H1 (cell line): Measurements from ENCODE around the gene RNF5. TPM values are rescaled to one million over a fixed set of nuclear protein-coding genes. Genes with fewer than 3 reads are reported as not detected.

ENCODE experiments used
- CTCF ChIA-PET: fragments of 300-600 bp; sonication (Branson Sonifier 250); formaldehyde crosslinking; loops from one replicate; lab custom pipeline; 2021; ENCODE audit not compliant: partially characterized antibody; lab: Charles Lee
- POLR2A ChIA-PET: fragments of 300-600 bp; sonication (Branson Sonifier 250); formaldehyde crosslinking; loops from one replicate; lab custom pipeline; 2021; ENCODE audit warnings: inconsistent platforms; ENCODE audit not compliant: partially characterized antibody; lab: Charles Lee
- DNase-seq, 2 experiments: peaks; one replicate each; pipeline versions ENCODE4 v3.0.0 to v3.0.0-alpha.2; 2010 to 2022; ENCODE audit warnings: low spot score in 2 of 2, low read depth in 1 of 2, mixed read lengths in 1 of 2
- FAIRE-seq: peaks from 2 replicates; lab custom pipeline; 2011; peaks lifted over from hg19 to GRCh38; lab: Jason Lieb, UNC
- H2AFZ ChIP-seq: 2 replicates; pipeline ENCODE4 v1.8.1; 2012; ENCODE audit warnings: low read length, inconsistent platforms
- H2AK5ac ChIP-seq: 2 replicates; pipeline ENCODE4 v1.6.1; 2013; ENCODE audit warnings: low read depth, low read length
- H2BK120ac ChIP-seq: replicated peaks from 2 replicates; pipeline ENCODE3; 2013; ENCODE audit warnings: low read depth, low read length, inconsistent platforms
- H2BK12ac ChIP-seq: 2 replicates; pipeline ENCODE4 v1.6.1; 2013; ENCODE audit warnings: low read depth, low read length
- H2BK15ac ChIP-seq: 2 replicates; pipeline ENCODE4 v1.6.1; 2013; ENCODE audit warnings: low read length
- H2BK20ac ChIP-seq: 2 replicates; pipeline ENCODE4 v1.6.1; 2013; ENCODE audit warnings: low read length
- H2BK5ac ChIP-seq: 2 replicates; pipeline ENCODE4 v1.6.1; 2013; ENCODE audit warnings: low read depth, low read length
- H3K14ac ChIP-seq: 2 replicates; pipeline ENCODE4 v1.6.1; 2013; ENCODE audit warnings: inconsistent platforms; ENCODE audit not compliant: insufficient read length
- H3K18ac ChIP-seq: 2 replicates; pipeline ENCODE4 v1.6.1; 2013; ENCODE audit warnings: low read length; ENCODE audit errors: extremely low read depth
- H3K23ac ChIP-seq: 2 replicates; pipeline ENCODE4 v1.6.1; 2013; ENCODE audit warnings: inconsistent platforms; ENCODE audit not compliant: insufficient read length
- H3K23me2 ChIP-seq: 2 replicates; pipeline ENCODE4 v1.6.1; 2013; ENCODE audit warnings: low read depth, low read length
- H3K27ac ChIP-seq: 2 replicates; pipeline ENCODE4 v1.6.1; 2011; ENCODE audit warnings: low read depth, low read length, inconsistent platforms
- H3K27me3 ChIP-seq, 4 experiments: replicated peaks in 1 of 4; 1 replicate in 1 of 4; 2 replicates in 3 of 4; pipeline versions ENCODE4 v1.6.1 to v1.8.1; 2011 to 2013; ENCODE audit warnings: low read length in 3 of 4, mild to moderate bottlenecking in 3 of 4, inconsistent platforms in 2 of 4, mixed read lengths in 2 of 4, moderate library complexity in 1 of 4; ENCODE audit not compliant: control insufficient read depth in 3 of 4, insufficient read depth in 3 of 4; ENCODE audit errors: extremely low read depth in 1 of 4
- H3K36me3 ChIP-seq, 4 experiments: 2 replicates each; pipeline versions ENCODE4 v1.6.1 to v1.8.1; 2011 to 2013; ENCODE audit warnings: mild to moderate bottlenecking in 4 of 4, low read length in 3 of 4, moderate library complexity in 2 of 4, control low read depth in 1 of 4, inconsistent platforms in 1 of 4; ENCODE audit not compliant: insufficient read depth in 4 of 4, control insufficient read depth in 2 of 4
- H3K4ac ChIP-seq: replicated peaks from 2 replicates; pipeline ENCODE3; 2013; ENCODE audit warnings: low read length, low read depth, mixed read lengths, inconsistent platforms; ENCODE audit not compliant: insufficient read length
- H3K4me1 ChIP-seq, 4 experiments: replicated peaks in 1 of 4; 1 replicate in 1 of 4; 2 replicates in 3 of 4; pipeline versions ENCODE4 v1.6.1 to v1.8.1; 2011 to 2013; ENCODE audit warnings: low read length in 3 of 4, inconsistent platforms in 2 of 4, mixed read lengths in 1 of 4; ENCODE audit not compliant: insufficient read depth in 4 of 4, control insufficient read depth in 3 of 4
- H3K4me2 ChIP-seq, 2 experiments: 2 replicates each; pipeline versions ENCODE4 v1.6.1 to v1.8.1; 2011 to 2013; ENCODE audit warnings: low read depth in 2 of 2, low read length in 2 of 2, control low read depth in 1 of 2, inconsistent platforms in 1 of 2, mild to moderate bottlenecking in 1 of 2; ENCODE audit not compliant: insufficient read depth in 1 of 2
- H3K4me3 ChIP-seq, 4 experiments: fragments of 200-600, 300-600 bp in 1 of 4; sonication (generic), shearing (Covaris generic), sonication (Bioruptor Twin) in 1 of 4; 2 replicates each; pipeline versions ENCODE4 v1.5.1 to v1.8.1; 2011 to 2016; ENCODE audit warnings: low read length in 4 of 4, low read depth in 3 of 4, control low read depth in 2 of 4, inconsistent platforms in 2 of 4, mild to moderate bottlenecking in 2 of 4, mixed read lengths in 1 of 4, moderate library complexity in 1 of 4; ENCODE audit not compliant: insufficient read depth in 2 of 4; ENCODE audit errors: extremely low read depth in 1 of 4
- H3K56ac ChIP-seq: replicated peaks from 2 replicates; pipeline ENCODE3; 2013; ENCODE audit warnings: low read depth, mild to moderate bottlenecking, mixed read lengths, low read length, inconsistent platforms; ENCODE audit not compliant: insufficient read length
- H3K79me1 ChIP-seq: 2 replicates; pipeline ENCODE4 v1.6.1; 2013; ENCODE audit warnings: low read depth, low read length, control low read depth
- H3K79me2 ChIP-seq, 2 experiments: 2 replicates each; pipeline versions ENCODE4 v1.6.1 to v1.8.1; 2012 to 2013; ENCODE audit warnings: low read length in 2 of 2, mild to moderate bottlenecking in 2 of 2, inconsistent platforms in 1 of 2; ENCODE audit not compliant: insufficient read depth in 2 of 2, control insufficient read depth in 1 of 2
- H3K9ac ChIP-seq, 4 experiments: replicated peaks in 1 of 4; 1 replicate in 1 of 4; 2 replicates in 3 of 4; pipeline versions ENCODE4 v1.6.1 to v1.8.1; 2011 to 2013; ENCODE audit warnings: low read depth in 3 of 4, low read length in 3 of 4, control low read depth in 2 of 4, mild to moderate bottlenecking in 2 of 4, moderate library complexity in 2 of 4, inconsistent platforms in 1 of 4; ENCODE audit errors: extremely low read depth in 1 of 4
- H3K9me3 ChIP-seq, 2 experiments: 2 replicates each; pipeline versions ENCODE4 v1.6.1 to v1.8.1; 2012 to 2013; ENCODE audit warnings: mild to moderate bottlenecking in 2 of 2, moderate library complexity in 2 of 2, control low read depth in 1 of 2, inconsistent platforms in 1 of 2, low read depth in 1 of 2, low read length in 1 of 2, mixed read lengths in 1 of 2; ENCODE audit not compliant: insufficient read depth in 2 of 2
- H4K20me1 ChIP-seq, 2 experiments: replicated peaks in 1 of 2; 2 replicates each; pipeline versions ENCODE3 to v1.8.1; 2011 to 2013; ENCODE audit warnings: inconsistent platforms in 2 of 2, low read length in 2 of 2, mild to moderate bottlenecking in 1 of 2; ENCODE audit not compliant: insufficient read depth in 2 of 2, control insufficient read depth in 1 of 2
- H4K5ac ChIP-seq: 2 replicates; pipeline ENCODE4 v1.6.1; 2013; ENCODE audit warnings: low read length, low read depth, mixed read lengths, inconsistent platforms; ENCODE audit not compliant: insufficient read length
- H4K8ac ChIP-seq: 2 replicates; pipeline ENCODE4 v1.8.0; 2013; ENCODE audit warnings: mild to moderate bottlenecking, moderate library complexity, low read length, inconsistent platforms; ENCODE audit not compliant: insufficient read depth; ENCODE audit errors: extremely low read depth
- H4K91ac ChIP-seq: replicated peaks from 2 replicates; pipeline ENCODE3; 2013; ENCODE audit warnings: low read length, mixed read lengths, inconsistent platforms; ENCODE audit not compliant: insufficient read length
- BRCA1 ChIP-seq: IDR thresholded peaks from 2 replicates; pipeline ENCODE4 v1.6.1; 2012; ENCODE audit warnings: low read depth, low read length, improper control_type of control experiment
- CBX8 ChIP-seq: fragments of 300-800, 300-1000 bp; sonication (generic); IDR thresholded peaks from 2 replicates; pipeline ENCODE4 v1.7.1; 2016; ENCODE audit warnings: low read depth, low read length, borderline replicate concordance
- CEBPB ChIP-seq: IDR thresholded peaks from 2 replicates; pipeline ENCODE4 v1.6.1; 2012; ENCODE audit warnings: low read depth, low read length
- JUND ChIP-seq: IDR thresholded peaks from 2 replicates; pipeline ENCODE4 v1.6.1; 2011; ENCODE audit warnings: mild to moderate bottlenecking, improper control_type of control experiment, low read length
- KDM1A ChIP-seq: fragments of 200-600, 300-600 bp; sonication (generic); IDR thresholded peaks from 2 replicates; pipeline ENCODE4 v1.7.1; 2016; ENCODE audit warnings: mild to moderate bottlenecking, low read length, borderline replicate concordance
- NANOG ChIP-seq: IDR thresholded peaks from 2 replicates; pipeline ENCODE4 v1.6.1; 2011; ENCODE audit warnings: low read length, low read depth, mild to moderate bottlenecking, inconsistent platforms; ENCODE audit not compliant: insufficient read depth, poor library complexity, severe bottlenecking
- NRF1 ChIP-seq: IDR thresholded peaks from 2 replicates; pipeline ENCODE4 v1.6.1; 2011; ENCODE audit warnings: mild to moderate bottlenecking, low read depth, low read length, improper control_type of control experiment
- RBBP5 ChIP-seq: IDR thresholded peaks from 2 replicates; pipeline ENCODE4 v1.7.1; 2012; ENCODE audit warnings: low read depth, mild to moderate bottlenecking, inconsistent platforms, low read length, moderate library complexity, borderline replicate concordance
- RFX5 ChIP-seq: IDR thresholded peaks from 2 replicates; pipeline ENCODE4 v1.6.1; 2011; ENCODE audit warnings: low read depth, low read length, improper control_type of control experiment, borderline replicate concordance
- RNF2 ChIP-seq: fragments of 200-900, 300-1000 bp; sonication (generic); IDR thresholded peaks from 2 replicates; pipeline ENCODE4 v1.7.1; 2016; ENCODE audit warnings: borderline replicate concordance, low read depth, mild to moderate bottlenecking, antibody characterized with exemption, low read length; ENCODE audit not compliant: poor library complexity, severe bottlenecking; ENCODE audit errors: missing control alignments
- SIRT6 ChIP-seq: IDR thresholded peaks from one replicate; pipeline ENCODE4 v1.7.1; 2012; ENCODE audit warnings: low read length, inconsistent platforms
- SP4 ChIP-seq: IDR thresholded peaks from 2 replicates; pipeline ENCODE4 v1.6.1; 2012; ENCODE audit warnings: low read length, inconsistent platforms
- SRF ChIP-seq: IDR thresholded peaks from 2 replicates; pipeline ENCODE4 v1.6.1; 2011; ENCODE audit warnings: mild to moderate bottlenecking, low read depth, low read length, moderate library complexity
- TAF1 ChIP-seq: IDR thresholded peaks from 2 replicates; pipeline ENCODE4 v1.6.1; 2011; ENCODE audit warnings: mild to moderate bottlenecking, low read depth, low read length
- TAF7 ChIP-seq: optimal IDR thresholded peaks from 2 replicates; pipeline ENCODE3; 2011; ENCODE audit warnings: low read depth, mild to moderate bottlenecking, inconsistent platforms, low read length, moderate library complexity, borderline replicate concordance
- WGBS, 2 experiments: shearing (Covaris generic) in 1 of 2; methylation state at CpG; one replicate each; pipeline versions ENCODE4 v1.1.6 to v1.1.7; 2013 to 2015; ENCODE audit warnings: low lambda C conversion rate in 2 of 2, mixed read lengths in 2 of 2, inconsistent platforms in 1 of 2, low coverage in 1 of 2, missing lambda C conversion rate in 1 of 2; ENCODE audit not compliant: insufficient replicate concordance in 2 of 2, insufficient coverage in 1 of 2, insufficient read length in 1 of 2; ENCODE audit errors: extremely low coverage in 1 of 2, missing lambda C conversion rate in 1 of 2; 5-methylcytosine and 5-hydroxymethylcytosine counted together
- polyA plus RNA-seq, 7 experiments: library from polyadenylated mRNA; depleted of rRNA in 3 of 7; stranded (reverse) in 5 of 7; unstranded in 2 of 7; fragments of >200 nt in 5 of 7; fragments of 200-250 nt in 2 of 7; gene quantifications; 1 replicate in 5 of 7; 2 replicates in 1 of 7; 4 replicates in 1 of 7; pipeline versions ENCODE4 v1.2.1 to v1.2.3, GENCODE V29; 2011 to 2013; ENCODE audit warnings: missing spikeins in 2 of 7, mixed read lengths in 2 of 7
- total RNA-seq: library from RNA; stranded (reverse); fragmentation: NEBNext Ultra II Directional; extraction: Animal tissue kit (Norgen Biotek cat#: 25700); gene quantifications from 2 replicates; pipeline ENCODE4 v1.2.1, GENCODE V29; 2021

The RNF5 gene
- total and polyA plus RNA-seq, 2 of the 8 experiments (the other 6 are each of a cell fraction or from before 2014, with no cell fraction given) = 90.0 to 158 TPM

GRCh38 chr6:32226434-32226833, 48.2 kb downstream of the RNF5 start:
- peaks cover 0 to 9% (median under 1%) of the 10 kb centered on the region in 4 experiments; a peak in 1 of 7 replicates for H3K4me1 ChIP-seq
- H2BK5ac ChIP-seq = no peak overlapping the region
- no peak overlapping the region for H3K56ac ChIP-seq
- H3K79me1 ChIP-seq = no peaks in the 10 kb centered on the region
- CTCF ChIA-PET = interaction anchor here (0.7 kb wide), 1 partner anchor 188 kb away, joined by 3 read pairs; no protein-coding TSS in a partner anchor
- H3K4ac ChIP-seq = no peak overlapping the region
- no peaks in the 10 kb centered on the region for H3K79me2 ChIP-seq
- no peak overlapping the region for H4K8ac ChIP-seq
- no peak overlapping the region for H3K4me2 ChIP-seq
- no peak overlapping the region for H4K5ac ChIP-seq
- POLR2A ChIA-PET = interaction anchor here (1.1 kb wide), 1 partner anchor 745 kb away, joined by 3 read pairs; no protein-coding TSS in a partner anchor
- H3K18ac ChIP-seq = no peak overlapping the region
- no peaks in the 10 kb centered on the region for H3K9me3 ChIP-seq
- H4K20me1 ChIP-seq = no peaks in the 10 kb centered on the region
- no peaks in the 10 kb centered on the region for H3K23me2 ChIP-seq
- H3K4me3 ChIP-seq = no peak overlapping the region
- no peaks in the 10 kb centered on the region for H3K36me3 ChIP-seq
- no peak overlapping the region for H2AFZ ChIP-seq
- no peak overlapping the region for H2BK15ac ChIP-seq
- H3K27me3 ChIP-seq = no peaks in the 10 kb centered on the region; a peak in 1 of 7 replicates
- no peak overlapping the region for H2BK12ac ChIP-seq
- H3K23ac ChIP-seq = no peak overlapping the region
- no peak overlapping the region for H2AK5ac ChIP-seq
- no peak overlapping the region for H3K9ac ChIP-seq
- H3K14ac ChIP-seq = no peak overlapping the region
- H2BK120ac ChIP-seq = no peak overlapping the region
- H4K91ac ChIP-seq = no peak overlapping the region
- H3K27ac ChIP-seq = no peak overlapping the region
- FAIRE-seq = no peak
- WGBS, 2 experiments = 95% methylated on average over 7 of the region's 7 CpGs; no CpG with 5 or more reads in 1 of the 2 experiments
- DNase-seq = no peak
- no peak overlapping the region for H2BK20ac ChIP-seq
- no peak for TF ChIP-seq TAF1
- TF ChIP-seq RFX5 = no peak
- no peak for TF ChIP-seq CEBPB
- TF ChIP-seq KDM1A = no peak
- TF ChIP-seq SIRT6 = no peak
- TF ChIP-seq SP4 = no peak
- no peak for TF ChIP-seq TAF7
- TF ChIP-seq NRF1 = no peak
- no peak for TF ChIP-seq CBX8
- TF ChIP-seq RBBP5 = no peak
- TF ChIP-seq RNF2 = no peak
- TF ChIP-seq JUND = no peak
- no peak for TF ChIP-seq SRF
- no peak for TF ChIP-seq BRCA1
- TF ChIP-seq NANOG = no peak
